Measurements from ENCODE around the gene PLA2G5.

DNA sequence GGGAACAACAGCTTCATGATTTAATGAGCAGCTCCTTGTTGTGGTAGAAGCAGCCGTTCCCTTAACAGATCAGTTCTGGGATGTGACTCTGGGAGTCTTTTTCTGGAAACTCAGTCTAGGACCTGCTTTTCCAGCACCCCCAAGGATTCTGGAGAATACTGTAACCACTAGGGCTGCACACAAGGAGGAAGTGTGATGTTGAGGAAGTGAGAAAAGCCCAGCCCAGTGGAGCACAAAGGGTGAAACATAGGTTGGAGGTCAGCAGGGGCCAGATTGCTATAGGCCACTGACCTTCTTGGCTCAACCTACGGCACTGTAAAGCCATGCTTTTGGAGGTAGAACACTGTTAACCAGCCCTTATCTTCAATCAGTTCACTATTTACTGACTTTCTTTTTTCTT, 10.1 kb upstream of the PLA2G5 start:
- no peak for TF ChIP-seq CTCF (IDR thresholded peaks at IDR 0.05; ENCODE audit: low read depth, low read length)
- TF ChIP-seq EZH2phosphoT487 (IDR thresholded peaks at IDR 0.05; ENCODE audit: low read depth) = no peak
